ENCODE data around the gene KDM4B. TPM values are rescaled to one million over a fixed set of nuclear protein-coding genes. Genes with fewer than 3 reads are reported as not detected.

KDM4B gene
- total RNA-seq, 2 donors from 2014 or later: 27.8 to 38.5 TPM

- Histone ChIP-seq H3K27ac (ENCODE audit: low read depth, low read length) (peak overlapping the region; percentile 53), H3K9me3 (ENCODE audit: control insufficient read depth, low read length) (no peaks in the 10 kb centered on the region), H3K27me3 (ENCODE audit: control insufficient read depth, insufficient read depth, low read length, poor library complexity, severe bottlenecking) (no peaks in the 10 kb centered on the region), H3K9ac (ENCODE audit: extremely low read depth, low read length, poor library complexity, severe bottlenecking) (no peak overlapping the region), H3K4me1 (ENCODE audit: control insufficient read depth, insufficient read depth, low read length) (no peaks in the 10 kb centered on the region), H3K4me3 (ENCODE audit: low read length) (no peak overlapping the region), H3K36me3 (ENCODE audit: control insufficient read depth, insufficient read depth, low read length) (peaks cover 15% of the 10 kb centered on the region)
- Mint-ChIP-seq H3K36me3 (ENCODE audit: low read depth) (peaks cover 24% of the 10 kb centered on the region), H3K27me3 (ENCODE audit: insufficient read depth) (no peaks in the 10 kb centered on the region), H3K4me3 (no peak overlapping the region), H3K4me1 (peaks cover 24% of the 10 kb centered on the region), H3K27ac (peak overlapping the region; percentile 16), H3K9me3 (no peaks in the 10 kb centered on the region)
- 92 to 93% methylated on average over 20 to 28 of the region's 28 CpGs for WGBS, 2 experiments (ENCODE audit: insufficient coverage in 1 of 2, insufficient read length in 1 of 2)
- TF ChIP-seq, protein P1, sequence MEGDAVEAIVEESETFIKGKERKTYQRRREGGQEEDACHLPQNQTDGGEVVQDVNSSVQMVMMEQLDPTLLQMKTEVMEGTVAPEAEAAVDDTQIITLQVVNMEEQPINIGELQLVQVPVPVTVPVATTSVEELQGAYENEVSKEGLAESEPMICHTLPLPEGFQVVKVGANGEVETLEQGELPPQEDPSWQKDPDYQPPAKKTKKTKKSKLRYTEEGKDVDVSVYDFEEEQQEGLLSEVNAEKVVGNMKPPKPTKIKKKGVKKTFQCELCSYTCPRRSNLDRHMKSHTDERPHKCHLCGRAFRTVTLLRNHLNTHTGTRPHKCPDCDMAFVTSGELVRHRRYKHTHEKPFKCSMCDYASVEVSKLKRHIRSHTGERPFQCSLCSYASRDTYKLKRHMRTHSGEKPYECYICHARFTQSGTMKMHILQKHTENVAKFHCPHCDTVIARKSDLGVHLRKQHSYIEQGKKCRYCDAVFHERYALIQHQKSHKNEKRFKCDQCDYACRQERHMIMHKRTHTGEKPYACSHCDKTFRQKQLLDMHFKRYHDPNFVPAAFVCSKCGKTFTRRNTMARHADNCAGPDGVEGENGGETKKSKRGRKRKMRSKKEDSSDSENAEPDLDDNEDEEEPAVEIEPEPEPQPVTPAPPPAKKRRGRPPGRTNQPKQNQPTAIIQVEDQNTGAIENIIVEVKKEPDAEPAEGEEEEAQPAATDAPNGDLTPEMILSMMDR (conservative IDR thresholded peaks at IDR 0.05): no peak
- no peak for DNase-seq
Measured at GRCh38 chr19:5121266-5122120, 152.6 kb downstream of the KDM4B start.

- H3K27me3 Mint-ChIP-seq (ENCODE audit: insufficient read depth): no peaks in the 10 kb centered on the region
- H3K4me1 ChIP-seq (ENCODE audit: control insufficient read depth, insufficient read depth, low read length): peaks cover under 1% of the 10 kb centered on the region
- H3K27me3 ChIP-seq (ENCODE audit: control insufficient read depth, insufficient read depth, low read length, poor library complexity, severe bottlenecking): no peaks in the 10 kb centered on the region
- no peak for DNase-seq
- H3K36me3 Mint-ChIP-seq (ENCODE audit: low read depth): peaks cover 21% of the 10 kb centered on the region
- H3K4me1 Mint-ChIP-seq: peaks cover 24% of the 10 kb centered on the region
- no peak overlapping the region for H3K9ac ChIP-seq (ENCODE audit: extremely low read depth, low read length, poor library complexity, severe bottlenecking)
- peaks cover 15% of the 10 kb centered on the region for H3K36me3 ChIP-seq (ENCODE audit: control insufficient read depth, insufficient read depth, low read length)
- TF ChIP-seq, protein P1 (conservative IDR thresholded peaks at IDR 0.05): no peak
- 89 to 91% methylated on average over 3 to 4 of the region's 4 CpGs for WGBS, 2 experiments (ENCODE audit: insufficient coverage in 1 of 2, insufficient read length in 1 of 2)
- no peaks in the 10 kb centered on the region for H3K9me3 ChIP-seq (ENCODE audit: control insufficient read depth, low read length)
- H3K27ac Mint-ChIP-seq: no peak overlapping the region
- H3K4me3 ChIP-seq (ENCODE audit: low read length): no peak overlapping the region
- no peaks in the 10 kb centered on the region for H3K9me3 Mint-ChIP-seq
- H3K4me3 Mint-ChIP-seq: no peak overlapping the region
- peak overlapping the region; percentile 41 for H3K27ac ChIP-seq (ENCODE audit: low read depth, low read length)
Measured at GRCh38 chr19:5122121-5122400, 153.1 kb downstream of the KDM4B start.

DNA sequence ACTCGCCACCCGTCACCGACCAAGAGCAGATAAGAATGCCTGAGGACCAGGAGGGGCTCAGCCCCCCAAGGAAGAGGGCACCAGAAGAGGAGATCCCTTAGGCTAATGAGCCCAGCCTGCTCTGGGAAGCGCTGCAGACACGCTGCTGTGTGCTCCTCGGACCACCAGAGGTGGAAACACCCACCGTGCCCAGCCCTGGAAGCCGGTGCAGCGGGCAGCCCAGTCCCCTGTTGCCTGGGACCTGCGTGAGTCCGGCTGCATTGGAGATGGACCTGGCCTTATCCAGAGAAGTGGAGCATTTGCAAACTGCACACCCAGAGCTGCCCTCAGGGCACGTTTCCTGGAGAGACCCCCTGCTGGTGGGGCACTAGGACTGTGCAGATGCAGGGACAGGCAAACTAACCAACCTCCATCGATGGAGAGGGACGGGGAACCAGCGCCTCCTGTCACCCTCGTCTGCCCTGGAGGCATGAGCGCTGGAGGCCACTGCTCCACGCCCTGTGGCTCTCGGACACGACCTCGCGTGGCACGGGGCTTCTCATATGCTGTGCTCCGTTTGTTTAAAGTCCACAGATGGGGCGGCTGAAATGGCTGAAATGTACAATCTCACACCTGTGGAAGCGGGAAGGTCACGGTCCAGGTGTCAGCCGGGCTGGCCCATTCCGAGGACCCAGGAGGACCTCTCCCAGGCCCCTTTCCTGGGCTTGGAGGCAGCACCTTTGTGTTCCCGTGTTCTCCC lies 153.9 kb downstream of the KDM4B start:
- no peaks in the 10 kb centered on the region for H3K9me3 ChIP-seq (ENCODE audit: control insufficient read depth, low read length)
- H3K36me3 ChIP-seq (ENCODE audit: control insufficient read depth, insufficient read depth, low read length): peaks cover 15% of the 10 kb centered on the region
- 95 to 97% methylated on average over 27 to 30 of the region's 30 CpGs for WGBS, 2 experiments (ENCODE audit: insufficient coverage in 1 of 2, insufficient read length in 1 of 2)
- no peak for DNase-seq
- H3K27ac ChIP-seq (ENCODE audit: low read depth, low read length): no peak overlapping the region
- peak overlapping the region; percentile 88 for H3K27ac Mint-ChIP-seq
- peaks cover 8% of the 10 kb centered on the region for H3K4me1 ChIP-seq (ENCODE audit: control insufficient read depth, insufficient read depth, low read length)
- peaks cover 21% of the 10 kb centered on the region for H3K36me3 Mint-ChIP-seq (ENCODE audit: low read depth)
- H3K27me3 ChIP-seq (ENCODE audit: control insufficient read depth, insufficient read depth, low read length, poor library complexity, severe bottlenecking): no peaks in the 10 kb centered on the region
- no peaks in the 10 kb centered on the region for H3K27me3 Mint-ChIP-seq (ENCODE audit: insufficient read depth)
- H3K4me1 Mint-ChIP-seq: peaks cover 24% of the 10 kb centered on the region
- H3K4me3 ChIP-seq (ENCODE audit: low read length): no peak overlapping the region
- no peak overlapping the region for H3K9ac ChIP-seq (ENCODE audit: extremely low read depth, low read length, poor library complexity, severe bottlenecking)
- TF ChIP-seq, protein P1 (conservative IDR thresholded peaks at IDR 0.05): no peak
- H3K4me3 Mint-ChIP-seq: no peak overlapping the region
- no peaks in the 10 kb centered on the region for H3K9me3 Mint-ChIP-seq
